ENCODE results near the gene PHF20.
"Not testable (repeated sequence)": the region's sequence is repeated elsewhere in the genome, so short reads cannot be mapped to it uniquely, and the experiment has no call there.

PHF20 gene

DNA sequence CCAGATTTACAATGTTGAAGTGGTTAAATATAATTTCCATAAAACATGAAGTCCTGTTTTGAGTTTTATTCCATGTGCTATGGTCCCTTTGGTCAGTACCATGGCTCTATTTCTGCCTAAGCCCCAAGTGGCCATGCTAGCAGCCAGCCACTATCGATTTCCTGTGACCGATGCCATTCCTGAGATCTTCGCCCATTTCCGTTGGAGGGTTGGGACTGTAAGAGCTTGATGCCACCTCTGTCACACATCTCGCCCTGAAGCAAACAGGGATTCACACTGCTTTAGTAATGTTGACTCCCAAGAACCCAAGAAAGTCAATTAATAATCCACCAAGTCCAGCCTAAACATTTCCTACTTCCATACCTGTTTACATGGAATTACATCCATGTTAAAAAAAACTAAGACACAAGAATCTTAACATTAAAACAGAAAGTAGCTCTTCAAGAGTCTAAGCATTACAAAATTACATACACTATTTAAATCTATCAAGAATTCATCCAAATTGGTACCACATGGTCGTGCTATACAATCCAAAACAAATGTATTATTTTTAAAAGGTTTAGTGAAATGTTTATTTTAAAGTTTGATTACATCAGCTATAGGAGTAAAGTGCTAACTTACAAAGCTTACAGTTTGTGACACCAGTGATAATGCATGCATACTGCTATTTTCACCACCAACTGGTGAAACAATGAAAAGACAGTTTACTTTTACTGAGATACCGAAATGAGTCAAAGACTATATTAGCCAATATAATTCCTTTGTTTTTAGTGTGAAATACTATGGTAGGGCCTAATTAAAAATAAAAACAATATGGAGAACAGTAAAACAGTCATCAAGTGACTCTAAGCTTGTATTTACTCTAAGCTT lies 32.3 kb upstream of the PHF20 start:
- DNase-seq, result no peak

GRCh38 chr20:35741892-35742740 lies 29.7 kb upstream of the PHF20 start, which contains the start of gene RBM39:
Gene RBM39, minus strand, starts transcription at chr20:35742260. Its CDS starts 1,386 bp downstream, at chr20:35740874.
- peak; percentile 99 for DNase-seq

GRCh38 chr20:35742741-35743523 lies 28.9 kb upstream of the PHF20 start:
- DNase-seq, result no peak

DNA sequence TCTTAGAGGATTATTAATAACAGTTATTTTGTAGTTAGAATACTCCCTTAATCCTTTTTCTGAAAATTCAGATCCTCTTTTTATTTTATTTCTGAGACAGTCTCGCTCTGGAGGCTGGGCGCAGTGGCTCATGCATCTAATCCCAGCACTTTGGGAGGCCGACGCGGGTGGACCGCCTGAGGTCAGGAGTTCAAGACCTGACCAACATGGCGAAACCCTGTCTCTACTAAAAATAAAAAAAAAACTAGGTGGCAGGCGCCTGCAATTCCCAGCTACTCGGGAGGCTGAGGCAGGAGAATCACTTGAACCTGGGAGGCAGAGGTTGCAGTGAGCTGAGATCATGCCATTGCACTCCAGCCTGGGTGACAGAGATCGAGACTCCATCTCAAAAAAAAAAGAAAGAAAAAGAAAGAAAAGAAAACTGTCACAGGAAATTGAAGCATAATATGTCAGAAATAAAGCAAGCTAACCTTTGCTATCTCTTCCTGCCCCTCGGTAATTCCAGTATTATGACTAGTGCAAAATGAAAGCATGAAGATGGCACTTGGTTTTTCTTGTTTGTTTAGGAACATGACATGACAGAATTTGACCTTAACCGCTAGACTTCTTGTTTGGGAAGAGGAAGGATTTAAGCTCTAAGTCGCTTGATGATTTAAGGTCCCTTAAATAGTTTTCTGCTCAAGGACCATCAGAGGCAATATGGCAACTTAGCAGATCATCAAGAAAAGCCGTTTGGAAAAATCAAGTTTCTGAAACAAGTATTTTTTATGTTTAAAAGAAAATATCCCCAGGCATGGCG lies 27.9 kb upstream of the PHF20 start:
- no peak for DNase-seq

DNA sequence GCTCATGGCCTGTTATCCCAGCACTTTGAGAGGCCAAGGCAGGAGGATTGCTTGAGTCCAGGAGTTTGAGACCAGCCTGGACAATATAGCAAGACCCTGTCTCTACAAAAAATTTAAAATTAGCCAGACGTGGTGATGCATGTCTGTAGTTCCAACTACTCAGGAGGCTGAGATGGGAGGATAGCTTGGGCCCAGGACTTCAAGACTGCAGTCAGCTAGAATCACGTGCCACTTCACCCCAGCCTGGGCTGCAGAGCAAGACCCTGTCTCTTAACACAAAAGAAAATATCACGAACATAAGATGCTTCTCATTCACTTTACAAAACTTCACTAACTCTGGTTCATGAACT lies 27.3 kb upstream of the PHF20 start:
- DNase-seq, result not testable (repeated sequence)

- no peak for DNase-seq
Measured at GRCh38 chr20:35750611-35751010, 21.2 kb upstream of the PHF20 start.

DNA sequence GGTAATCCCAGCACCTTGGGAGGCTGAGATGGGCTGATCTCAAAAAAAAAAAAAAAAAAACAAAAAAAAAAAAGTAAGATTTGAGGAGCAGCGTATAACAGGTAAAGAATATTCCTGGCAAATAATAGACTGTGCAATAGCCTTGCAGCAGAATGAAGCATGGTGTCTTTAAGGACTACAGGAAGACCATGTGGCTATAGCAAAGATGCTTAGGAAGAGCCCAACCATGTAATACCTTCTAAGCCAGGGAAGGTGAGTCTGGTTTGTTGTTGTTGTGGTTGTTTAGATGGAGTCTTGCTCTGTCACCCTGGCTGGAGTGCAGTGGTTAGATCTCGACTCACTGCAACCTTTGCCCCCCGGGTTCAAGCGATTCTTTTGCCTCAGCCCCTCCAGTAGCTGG lies 15.4 kb upstream of the PHF20 start:
- DNase-seq, result no peak

DNA sequence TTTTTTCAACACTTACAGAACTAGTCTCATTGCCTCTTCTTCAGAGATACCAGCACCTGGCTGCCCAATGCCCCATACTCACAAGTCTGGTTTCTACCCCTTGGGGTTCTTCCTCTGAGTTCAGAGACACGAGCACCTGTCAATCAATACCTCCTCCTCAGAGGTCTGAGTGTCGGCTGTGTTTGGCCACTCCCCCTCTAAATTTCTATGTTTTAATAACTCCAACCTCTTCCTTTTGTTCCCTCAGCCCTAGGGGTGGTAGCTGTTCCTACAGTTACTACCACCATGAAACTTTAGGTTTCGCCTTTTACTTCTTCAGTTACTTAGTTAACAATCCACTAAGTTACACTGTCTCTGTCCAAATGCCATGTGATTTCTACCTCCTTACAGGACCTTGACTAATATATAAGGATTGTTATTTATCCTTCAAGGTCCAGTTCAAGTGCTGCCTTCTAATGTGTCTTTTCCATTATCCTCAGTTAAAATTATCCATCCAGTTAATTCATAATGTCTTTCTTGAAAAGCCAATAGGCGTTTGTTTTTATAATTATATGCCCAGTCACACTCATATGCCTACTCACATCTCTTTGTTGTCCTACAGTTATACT lies 14.6 kb upstream of the PHF20 start:
- no peak for DNase-seq

DNA sequence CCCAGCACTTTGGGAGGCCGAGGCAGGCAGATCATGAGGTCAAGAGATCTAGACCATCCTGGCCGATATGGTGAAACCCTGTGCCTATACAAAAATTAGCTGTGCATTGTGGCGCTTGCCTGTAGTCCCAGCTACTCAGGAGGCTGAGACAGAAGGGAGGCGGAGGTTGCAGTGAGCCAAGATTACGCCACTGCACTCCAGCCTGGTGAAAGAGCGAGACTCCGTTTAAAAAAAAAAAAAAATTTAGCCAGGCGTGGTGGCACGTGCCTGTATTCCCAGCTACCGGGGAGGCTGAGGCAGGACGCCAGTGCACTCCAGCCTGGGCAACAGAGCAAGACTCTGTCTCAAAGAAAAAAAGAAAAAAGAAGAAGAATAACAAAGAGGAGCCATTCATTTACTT lies 10.3 kb upstream of the PHF20 start:
- DNase-seq, result not testable (repeated sequence)

DNA sequence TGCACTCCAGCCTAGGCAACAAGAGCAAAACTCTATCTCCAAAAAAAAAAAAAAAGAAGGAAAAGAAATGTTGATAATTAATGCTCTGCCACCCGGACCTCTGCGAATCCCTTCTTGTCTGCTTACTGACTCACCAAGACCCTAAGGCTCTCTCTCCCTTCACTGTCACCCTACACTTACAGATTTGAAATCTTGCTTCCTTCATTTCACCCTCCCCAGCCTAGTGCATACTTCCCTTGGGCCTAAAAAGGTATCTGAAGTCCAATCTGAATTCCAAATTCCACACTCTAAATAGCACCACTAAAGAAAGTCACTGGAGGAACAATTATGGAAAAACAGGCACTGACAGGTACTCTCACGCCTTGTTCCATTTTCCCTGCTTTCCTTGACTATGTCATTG lies 9.4 kb upstream of the PHF20 start:
- no peak for DNase-seq

DNA sequence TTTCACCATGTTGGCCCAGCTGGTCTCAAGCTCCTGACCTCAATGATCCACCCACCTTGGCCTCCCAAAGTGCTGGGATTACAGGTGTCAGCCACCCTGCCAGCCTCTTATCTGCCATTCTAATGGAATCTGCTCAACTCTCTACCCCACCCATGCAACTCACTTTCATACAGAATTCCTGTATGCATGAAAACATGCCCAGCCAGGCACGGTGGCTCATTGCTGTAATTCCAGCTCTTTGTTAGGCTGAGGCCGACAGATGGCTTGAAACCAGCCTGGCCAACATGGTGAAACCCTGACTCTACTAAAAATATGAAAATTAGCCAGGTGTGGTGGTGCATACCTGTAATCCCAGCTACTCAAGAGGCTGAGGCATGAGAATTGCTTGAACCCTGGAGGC lies 6.9 kb upstream of the PHF20 start:
- DNase-seq, result not testable (repeated sequence)

DNA sequence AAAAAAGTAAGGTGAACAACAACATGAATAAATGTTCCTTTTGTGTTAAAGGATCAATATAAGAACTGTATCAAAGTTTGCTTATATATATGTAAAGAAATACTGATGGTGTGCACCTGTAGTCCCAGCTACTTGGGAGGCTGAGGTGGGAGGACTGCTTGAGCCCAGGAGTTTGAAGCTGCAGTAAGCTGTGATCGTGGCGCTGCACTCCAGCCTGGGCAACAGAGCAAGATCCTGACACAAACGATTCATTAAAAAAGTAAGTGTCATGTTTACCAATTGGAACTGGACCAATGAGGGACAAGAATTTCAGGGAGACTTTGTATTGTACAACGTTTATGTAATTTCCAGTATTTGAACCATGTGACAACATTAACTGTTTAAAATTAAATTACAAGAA lies 5.0 kb upstream of the PHF20 start:
- no peak for DNase-seq

GRCh38 chr20:35767683-35768481 lies 3.9 kb upstream of the PHF20 start:
- DNase-seq, result peak; percentile 60

DNA sequence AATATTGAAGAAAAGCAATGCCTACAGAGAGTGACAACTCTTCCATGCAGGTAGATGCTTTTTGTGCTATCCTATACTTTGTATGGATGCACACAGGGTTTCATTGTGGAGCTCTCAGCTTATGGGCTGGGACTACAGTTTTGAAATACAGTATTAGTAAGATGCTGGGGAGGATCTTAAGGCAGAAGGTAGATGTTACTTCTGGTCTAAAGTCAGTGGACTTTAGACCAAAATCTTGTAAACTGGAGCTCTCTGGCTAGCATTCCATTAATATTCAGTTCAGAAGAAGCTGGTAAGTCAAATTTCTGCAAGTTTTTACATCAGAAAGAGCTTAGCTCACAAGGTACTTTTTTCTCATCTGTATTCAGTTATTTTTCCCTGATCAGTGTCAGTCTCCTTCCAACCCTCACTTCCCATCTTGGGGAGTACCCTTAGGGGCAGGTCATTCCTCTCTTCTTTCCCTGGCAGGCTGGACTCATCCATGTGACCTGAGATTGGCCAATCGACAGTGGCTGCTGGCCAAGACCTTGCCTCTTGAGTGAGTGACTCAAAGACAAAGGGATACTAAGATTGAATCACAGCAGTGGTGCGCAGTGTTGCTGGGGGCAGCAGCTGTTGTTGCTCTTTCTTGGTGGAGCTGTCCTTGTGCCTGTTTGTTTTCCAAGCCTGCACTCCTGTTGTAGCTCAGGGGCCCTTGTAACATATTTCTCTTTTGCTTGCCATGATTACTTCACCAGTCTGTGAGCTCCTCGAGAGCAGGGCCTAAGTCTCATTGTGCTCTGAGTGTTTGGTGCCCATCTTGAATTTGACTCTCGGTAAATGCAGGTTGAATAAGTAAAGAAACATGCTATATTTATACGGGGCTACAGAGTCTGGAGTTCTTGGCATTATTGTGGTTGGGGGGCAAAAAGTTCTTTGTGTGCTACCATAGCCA lies 2.8 kb upstream of the PHF20 start:
- DNase-seq, result peak; percentile 57

DNA sequence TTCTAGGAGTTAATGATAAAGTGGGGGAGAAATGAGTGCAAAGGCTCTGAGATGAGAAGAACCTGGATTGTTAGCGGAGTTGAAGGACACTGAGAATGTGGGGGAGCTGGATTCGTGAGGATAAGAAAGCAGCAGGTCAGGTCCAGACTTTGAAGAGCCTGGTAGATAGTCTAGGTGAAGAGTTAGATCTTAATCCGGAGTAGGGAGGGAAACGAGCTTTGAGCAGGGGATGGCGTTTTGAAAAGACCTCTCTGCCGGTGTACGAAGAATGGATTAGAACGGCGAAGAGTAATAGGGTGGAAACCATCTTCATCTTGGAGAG lies 487 bp upstream of the PHF20 start:
- DNase-seq, result no peak

DNA sequence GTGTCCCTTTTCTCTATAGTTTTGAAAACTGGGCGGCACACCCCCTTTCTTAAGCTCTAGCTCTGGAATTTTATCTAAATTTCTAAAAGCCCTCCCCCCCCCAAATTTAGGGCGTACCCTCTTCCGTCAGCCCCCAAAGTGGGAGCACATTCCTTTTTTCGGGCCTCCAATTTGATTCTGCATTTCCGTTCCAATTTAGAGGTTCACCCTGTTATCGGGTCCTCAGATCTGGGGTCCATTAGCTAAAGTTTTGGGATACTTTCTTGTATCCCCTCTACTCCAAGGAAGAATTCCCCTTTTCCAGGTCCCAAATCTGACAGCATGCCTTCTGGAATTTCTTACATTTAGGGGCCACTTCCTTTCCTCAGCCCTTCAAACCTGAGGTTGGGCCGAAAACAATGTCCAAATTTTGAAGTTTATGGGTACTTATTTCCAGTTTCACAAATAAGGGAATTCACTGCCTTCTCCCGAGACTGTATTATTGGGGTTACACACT lies 796 bp downstream of the PHF20 start:
- no peak for DNase-seq

- DNase-seq, result peak; percentile 37
Measured at GRCh38 chr20:35773154-35773751, 1.4 kb downstream of the PHF20 start.

GRCh38 chr20:35774391-35774790 lies 2.6 kb downstream of the PHF20 start:
- DNase-seq, result no peak

DNA sequence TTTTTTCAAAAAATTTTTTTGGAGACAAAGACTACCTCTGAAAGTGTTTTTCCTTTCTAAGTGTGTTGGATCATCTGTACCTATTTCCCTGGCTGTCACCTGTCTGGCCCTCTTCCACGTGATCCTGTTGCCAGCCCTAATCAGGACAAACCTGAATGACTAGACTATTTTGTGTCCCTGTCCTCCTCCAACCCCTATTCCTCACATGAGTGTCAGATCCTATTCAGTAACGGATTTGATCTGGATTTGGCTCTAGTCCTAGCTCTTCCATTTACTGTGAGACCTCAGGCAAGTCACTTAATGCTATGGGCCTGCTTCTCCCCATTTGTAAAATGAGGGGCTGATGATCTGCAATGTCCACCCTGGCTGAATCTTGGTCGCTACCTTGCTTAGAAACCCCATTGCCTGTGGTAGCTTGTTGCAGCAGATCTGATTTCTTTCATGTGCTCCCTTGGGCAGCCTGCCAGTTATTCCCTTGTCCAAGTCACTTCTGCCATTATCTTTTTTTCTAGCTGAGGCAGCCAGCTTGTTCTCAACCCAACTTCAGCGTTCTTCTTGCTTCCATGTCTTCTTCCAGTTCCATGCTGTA lies 4.8 kb downstream of the PHF20 start:
- no peak for DNase-seq
